Hematopoietic multipotent progenitor cell treated with erythropoietin and hydrocortisone succinate and interleukin-3 and kit ligand, for 8 days (in vitro differentiated cells): ENCODE measurements around the gene DCHS1.

Source experiments
- DNase-seq: peaks from one replicate; pipeline ENCODE4 v3.0.0-alpha.2; 2015

The DCHS1 gene

DNA sequence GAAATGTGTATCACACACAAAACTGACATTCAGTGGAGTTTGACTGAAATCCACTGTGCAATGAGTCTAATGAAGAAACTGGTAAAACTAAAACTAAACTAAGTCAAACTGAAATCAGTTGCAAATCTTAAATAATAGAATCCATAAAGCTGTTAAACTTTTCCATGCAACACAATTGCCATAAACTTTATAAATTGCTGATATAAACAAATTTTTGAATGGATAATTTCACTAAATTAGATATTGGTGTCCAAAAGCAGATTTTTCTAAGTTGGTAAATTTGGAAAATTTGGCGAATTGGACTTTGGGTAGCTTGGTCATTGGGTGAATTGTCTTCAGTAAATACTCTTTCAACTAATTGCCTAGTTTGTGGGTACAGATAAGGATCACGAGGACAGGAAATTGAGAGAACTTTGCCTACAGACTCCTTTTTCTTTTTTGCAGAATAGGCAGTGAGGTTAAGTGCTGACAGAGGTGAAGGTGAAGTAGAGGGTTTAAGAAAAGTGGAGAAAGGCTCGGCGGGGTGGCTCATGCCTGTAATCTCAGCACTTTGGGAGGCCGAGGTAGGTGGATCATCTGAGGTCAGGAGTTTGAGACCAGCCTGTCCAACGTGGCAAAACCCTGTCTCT, 14.7 kb upstream of the DCHS1 start:
- DNase-seq = no peak

DNA sequence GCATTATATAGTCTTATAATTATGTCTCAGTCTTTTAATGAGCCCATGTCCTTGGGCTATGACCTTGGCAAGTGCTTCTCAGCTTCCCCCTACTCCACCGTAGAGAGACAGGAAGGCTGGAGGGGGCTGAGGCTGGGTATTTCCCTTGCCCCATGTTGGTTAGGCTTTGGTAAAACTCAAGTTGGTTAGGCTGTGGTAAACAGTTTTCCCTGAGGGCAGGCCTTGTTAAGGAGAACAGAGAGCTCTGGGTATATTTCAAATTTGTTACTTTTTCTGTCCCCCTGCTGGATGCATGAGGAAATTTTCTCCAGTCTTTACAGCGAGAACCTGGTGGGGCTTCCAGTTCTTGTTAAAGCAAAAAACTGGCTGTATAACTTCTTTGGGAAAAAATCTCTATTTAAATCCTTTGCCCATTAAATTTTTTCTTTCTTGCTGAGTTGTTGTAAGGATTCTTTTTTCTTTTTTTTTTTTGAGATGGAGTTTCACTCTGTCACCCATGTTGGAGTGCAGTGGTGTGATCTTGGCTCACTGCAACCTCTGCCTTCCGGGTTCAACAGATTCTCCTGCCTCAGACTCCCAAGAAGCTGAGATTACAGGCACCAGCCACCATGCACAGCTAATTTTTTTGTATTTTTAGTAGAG, 12.2 kb upstream of the DCHS1 start:
- DNase-seq = peak; percentile 62

DNA sequence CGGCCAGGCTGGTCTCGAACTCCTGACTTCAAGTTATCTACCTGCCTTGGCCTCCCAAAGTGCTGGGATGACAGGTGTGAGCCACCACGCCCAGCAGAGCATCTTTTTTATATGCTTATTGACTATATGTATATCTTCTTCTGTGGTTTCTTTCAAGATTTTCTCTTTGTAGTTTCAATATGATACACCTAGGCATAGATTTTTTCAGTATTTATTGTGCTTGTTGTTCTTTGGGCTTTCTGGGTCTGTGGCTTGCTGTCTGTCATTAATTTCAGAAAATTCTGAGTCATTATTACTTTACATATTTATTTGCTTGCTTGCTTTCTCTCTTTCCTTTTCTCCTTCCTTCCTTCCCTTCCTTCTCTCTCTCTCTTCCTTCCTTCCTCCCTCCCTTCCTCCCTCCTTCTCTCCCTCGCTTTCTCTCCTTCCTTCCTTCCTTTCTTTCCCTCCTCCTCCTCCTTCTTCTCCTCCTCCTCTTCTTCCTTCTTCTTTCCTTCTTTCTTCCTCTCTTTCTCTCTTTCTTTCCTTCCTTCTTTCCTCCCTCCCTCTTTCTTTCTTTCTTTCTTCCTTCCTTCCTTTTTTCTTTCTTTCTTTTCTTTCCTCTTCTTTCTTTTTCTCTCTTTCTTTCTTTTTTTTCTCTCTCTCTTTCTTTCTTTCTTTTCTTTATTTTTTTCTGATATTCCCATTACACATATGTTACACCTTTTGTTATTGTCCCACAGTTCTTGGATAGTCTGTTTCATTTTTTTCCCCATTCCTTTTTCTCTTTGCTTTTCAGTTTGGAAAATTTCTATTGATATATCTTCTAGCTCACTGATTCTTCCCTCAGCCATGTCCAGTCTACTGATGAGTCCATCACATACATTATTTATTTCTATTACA, 10.9 kb upstream of the DCHS1 start:
- DNase-seq = no peak

DNA sequence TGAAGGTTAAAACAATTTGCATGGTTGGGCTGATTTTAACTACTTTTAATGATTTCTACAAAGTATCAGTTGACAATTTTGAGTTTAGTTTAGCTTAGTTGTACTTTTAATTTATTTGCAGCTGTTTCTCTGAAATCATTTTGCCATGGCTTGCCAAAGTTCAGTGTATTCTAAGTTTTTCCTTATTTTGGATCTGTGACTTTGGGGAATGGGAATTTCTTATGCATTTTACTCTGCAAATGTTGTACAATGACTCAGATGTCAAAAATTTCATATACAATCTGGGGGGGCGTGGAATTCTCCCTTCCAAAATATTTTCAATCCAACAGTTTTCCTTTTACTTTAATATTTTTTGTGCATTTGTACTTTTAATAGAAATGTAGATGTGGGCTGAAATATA, 8.9 kb upstream of the DCHS1 start:
- DNase-seq = no peak

DNA sequence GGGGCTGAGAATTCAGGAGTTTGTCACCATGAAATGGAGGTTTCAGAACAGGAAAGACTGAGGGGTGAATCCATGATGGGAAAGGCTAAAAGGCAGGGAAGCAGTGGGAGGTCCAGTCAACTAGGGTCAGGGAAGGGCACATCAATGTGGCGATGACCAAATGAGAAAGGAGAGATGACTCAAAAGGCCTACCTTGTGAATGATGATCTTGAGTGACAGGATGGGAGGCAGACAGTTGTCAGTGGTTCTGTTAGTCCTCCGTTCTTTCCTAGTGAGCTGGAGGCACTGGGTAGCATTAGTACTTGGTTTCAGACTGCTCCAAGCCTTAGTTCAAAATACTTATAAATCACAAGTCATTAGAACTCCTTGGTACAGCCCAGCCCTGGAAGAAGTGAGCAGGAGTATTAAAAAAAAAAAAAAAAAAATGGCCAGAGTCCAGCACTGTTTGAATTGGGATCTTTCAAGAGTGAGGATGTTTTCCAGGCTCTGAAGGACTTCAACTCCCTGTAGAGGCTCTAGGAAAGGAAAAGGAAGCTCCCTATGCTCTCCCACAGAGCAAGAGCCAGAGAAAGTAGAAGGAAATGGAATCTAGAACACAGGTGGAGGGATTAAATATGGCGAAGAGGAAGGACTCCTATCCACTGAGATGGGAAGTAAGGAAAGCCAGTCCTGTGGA, 8.3 kb upstream of the DCHS1 start:
- no peak for DNase-seq

DNA sequence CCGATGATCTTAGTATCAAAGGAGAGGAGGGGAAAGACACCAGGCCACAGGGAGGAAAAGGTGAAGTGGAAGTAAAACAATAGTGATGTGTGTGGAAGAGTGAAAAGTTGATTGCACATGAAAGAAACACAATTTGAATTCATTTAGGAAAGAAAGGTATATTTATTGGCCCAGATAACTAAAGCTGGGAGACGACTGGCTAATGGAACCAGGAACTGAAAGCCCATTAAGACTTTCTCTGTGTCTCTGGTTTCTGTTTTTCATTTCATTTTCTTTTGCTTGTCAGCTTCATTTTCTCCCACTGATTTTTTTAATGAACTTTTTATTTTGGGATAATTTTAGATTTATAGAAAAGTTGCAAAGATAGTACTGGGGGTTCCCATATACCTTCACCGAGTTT, 5.1 kb upstream of the DCHS1 start:
- DNase-seq = no peak

DNA sequence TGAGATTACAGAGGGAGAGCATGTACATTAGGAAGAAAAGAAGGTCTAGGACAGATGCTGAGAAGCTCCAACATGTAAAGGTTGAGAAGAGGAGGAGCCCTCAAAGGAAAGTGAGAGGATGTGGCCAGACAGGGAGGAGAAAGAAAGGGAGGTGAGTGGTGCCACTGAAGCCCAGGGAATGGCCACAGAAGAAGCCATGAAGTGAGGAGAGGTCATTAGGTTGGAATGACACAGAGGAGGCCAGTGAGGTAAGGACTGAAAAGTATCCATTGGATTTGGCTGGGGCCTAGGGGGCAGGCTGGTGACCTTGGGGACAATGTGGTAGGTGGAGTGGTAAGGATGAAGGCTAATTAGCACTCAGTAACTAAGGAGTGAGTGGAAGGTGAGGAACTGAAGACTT, 3.0 kb upstream of the DCHS1 start:
- no peak for DNase-seq

DNA sequence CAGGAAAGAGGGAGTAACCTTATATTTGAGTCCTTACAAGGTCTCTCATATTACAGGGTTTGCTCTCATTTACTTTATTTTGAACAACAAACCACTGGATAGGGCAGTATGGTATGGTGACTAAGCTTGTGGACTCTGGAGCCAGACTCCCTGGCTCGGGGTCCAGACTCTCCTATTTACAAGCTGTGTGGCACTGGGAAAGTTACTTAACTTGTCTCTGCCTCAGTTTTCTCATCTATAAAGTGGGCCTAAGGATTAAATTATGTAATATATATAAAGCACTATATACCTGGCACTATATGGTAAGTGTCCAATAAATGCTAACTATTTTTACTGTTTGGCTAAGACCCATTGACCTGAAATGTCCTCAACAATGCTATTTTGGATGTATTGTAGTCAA, 1.7 kb upstream of the DCHS1 start:
- DNase-seq = no peak

DNA sequence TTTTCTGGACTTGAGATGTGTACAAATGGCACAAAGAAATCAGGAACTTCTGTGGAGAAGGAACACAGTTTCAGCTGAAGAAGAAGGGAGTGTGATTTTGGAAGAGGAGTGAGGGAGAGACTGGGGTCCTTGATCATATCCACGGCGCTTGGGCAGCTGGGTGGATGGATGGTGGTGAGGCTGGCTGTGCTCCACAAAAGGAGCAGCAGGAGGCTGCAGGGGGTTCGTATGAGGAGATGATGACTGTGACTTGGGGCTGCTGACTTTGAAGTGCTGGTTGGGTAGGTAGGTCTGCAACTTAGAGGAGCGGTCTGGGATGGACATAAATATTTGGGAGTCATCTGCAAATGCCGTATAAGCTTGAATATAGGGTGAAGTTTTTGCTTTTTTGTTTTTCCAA, 1.3 kb upstream of the DCHS1 start:
- no peak for DNase-seq

DNA sequence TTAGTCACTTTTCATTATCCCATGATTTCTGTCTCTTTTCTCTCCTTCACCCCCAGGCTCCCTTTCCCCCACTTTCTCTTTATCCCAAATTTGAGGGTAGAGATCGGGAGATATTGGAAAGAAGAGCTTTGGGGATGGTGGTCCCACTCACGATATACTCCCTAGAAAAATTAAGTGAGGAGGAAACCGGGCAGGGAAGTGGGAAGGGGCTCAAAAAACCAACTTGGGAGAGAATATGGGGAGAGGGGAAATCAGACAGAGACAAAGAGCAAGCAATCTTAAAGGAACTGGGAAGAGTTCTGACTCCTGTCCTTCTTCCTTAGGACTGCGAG, 941 bp upstream of the DCHS1 start:
- no peak for DNase-seq

DNA sequence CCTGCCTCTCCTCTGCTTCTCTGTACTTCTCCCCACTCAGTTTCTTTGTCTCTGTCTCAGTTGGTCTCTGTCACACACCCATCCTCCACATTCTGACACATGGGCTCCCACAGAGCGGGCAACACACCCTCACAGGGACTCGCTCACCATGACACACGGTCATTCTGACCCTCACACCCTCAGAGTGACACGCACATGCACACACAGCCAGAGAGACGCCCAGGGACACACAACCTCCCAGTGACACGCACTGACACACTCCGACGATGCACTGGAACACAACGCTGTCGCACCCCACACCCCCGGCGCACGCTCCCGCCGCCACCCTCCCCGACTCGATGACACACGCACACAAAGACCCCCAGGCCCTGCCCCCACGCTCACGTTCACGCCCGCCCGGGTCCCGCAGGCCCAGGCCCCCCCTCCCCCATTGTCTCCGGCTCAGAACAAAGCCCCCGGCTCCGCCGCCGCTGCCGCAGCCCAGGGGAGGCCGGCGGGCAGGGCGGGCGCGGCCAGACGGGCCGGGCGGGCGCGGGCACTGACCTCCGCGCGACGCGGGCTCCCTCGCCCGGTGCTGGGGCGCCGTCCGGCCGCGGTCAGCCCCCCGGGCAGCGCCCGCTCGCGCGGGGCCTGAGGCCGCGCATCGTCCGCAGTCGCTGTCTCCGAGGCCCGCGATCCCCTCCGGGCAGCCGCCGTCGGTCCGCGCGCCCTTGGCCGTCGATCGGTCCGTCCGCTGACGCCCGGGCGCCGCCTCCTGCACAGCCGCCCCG, 404 bp downstream of the DCHS1 start:
- no peak for DNase-seq

DNA sequence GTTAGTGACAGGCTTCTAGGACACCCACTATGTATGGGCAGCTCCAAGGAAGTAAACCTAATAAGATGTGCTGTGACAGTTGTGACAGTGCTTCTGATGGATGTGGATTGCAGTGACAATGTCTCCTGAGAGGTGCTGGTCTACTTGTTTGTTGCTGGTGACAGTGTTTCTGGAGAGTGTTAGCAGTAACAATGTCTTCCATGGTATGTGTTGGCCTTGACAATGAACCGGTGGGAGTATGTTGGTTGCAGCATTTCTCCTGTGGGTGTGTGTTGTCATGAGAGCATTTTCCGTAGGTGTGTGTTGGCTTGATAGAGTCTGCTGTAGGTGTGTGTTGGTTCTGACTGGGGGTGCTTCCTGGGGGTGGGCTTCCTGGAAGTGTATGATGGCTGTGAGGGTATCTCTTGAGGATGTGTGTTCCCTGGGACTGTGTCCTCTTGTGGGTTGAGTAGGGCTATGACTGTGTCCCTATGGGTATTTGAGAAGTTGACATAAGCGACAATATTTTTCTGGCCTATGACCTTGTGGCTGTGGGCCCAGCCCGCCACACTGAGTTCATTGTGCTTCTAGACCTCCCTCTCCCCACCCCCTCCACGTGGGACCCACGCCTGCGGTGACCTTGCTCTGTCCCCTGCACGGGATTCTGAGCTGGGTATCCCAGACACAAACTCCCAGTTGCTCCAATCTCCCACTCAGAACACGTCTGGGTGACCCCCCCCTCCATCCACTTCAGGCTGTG, 1.2 kb downstream of the DCHS1 start:
- no peak for DNase-seq

DNA sequence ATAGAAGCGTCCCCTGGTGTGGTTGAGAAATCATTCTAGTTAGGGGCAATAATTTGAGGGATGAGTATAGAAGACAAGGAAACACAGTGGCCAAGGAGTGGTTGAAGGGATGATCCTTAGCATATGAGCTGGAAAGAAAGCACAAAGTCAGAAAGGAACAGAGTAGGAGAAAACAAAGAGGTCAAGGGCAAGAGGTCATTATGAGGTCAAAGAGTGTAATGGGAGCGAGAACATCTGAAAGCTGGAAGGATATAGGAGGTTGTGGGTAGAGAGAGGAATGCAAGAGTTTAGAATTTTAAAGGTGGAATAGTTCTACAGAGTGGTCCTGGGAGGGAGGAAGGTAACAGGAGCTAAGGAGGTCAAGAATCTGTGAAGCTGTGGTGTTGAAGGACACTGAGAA, 2.0 kb downstream of the DCHS1 start:
- DNase-seq = no peak

DNA sequence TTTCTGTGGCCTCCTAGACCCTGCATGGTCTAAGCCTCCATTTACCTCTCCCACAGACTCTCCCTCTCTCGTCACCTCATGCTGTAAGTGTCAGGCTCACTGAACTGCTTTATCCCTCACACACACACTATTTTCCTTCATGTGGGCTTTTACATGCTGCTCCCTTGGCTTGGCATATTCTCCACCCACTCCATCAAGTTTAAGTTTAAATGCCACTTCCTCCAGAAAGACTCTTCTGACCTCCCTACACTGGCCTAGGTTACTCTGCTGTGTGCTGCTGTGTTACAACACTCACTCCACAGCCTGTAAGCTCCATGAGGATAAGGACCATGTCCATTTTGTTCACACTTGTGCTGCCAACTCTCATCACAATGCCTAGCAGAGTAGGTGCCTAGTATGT, 2.5 kb downstream of the DCHS1 start:
- no peak for DNase-seq

DNA sequence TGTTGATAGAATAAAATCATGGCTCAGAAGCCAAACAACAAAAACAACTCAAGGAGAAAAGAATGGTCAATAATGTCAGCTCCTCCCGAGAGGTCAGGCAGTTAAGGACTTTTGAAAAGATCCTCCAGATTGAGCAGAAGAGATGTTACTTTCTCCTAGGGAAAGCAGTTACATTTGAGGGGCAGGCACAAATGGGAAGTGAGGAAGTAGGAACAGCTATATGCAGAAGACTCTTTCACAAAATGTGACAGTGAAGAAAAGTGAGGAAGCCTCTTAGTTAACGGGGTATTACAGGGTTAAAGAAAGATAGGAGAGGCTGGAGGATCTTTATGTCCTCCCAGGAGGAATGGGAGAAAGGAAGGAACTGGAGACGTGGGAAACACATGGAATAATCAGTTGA, 3.4 kb downstream of the DCHS1 start:
- DNase-seq = no peak

DNA sequence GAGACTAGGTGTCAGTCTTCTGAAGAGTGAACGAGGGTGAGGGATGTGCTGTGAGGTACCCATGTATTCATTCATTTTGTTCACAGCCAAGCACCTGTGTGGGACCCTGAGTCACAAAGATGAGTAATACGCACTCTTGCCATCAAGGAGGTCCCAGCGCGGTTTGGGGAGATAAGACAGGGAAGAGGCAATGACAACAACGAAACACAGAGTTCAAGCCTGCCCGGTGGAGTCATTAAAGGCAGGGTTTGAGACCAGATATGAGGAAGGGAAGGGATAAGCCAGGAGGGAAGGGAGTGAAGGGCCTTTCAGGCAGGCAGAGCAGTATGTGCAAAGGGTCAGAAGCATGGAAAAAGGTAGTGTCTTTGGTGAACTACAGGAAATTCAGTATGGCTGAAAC, 4.6 kb downstream of the DCHS1 start:
- no peak for DNase-seq

DNA sequence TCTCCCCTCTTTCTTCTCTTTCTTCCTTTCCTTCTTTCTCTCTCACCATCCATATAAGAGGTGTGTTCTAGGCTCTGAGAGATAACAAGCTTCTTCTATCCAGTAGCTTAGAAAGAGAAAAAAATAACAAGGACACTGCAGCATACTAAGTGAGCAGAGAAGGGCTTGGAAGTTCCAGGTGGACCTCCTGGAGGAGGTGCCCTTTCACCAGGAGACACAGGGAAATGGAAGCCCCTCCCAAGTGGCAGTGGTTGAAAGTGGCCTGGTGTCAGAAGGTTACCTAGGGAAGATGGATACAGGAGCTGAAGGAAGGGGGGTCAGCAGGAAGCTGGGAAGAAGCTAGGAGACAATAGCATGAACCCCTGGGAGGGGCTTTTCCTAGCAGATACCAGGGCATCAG, 5.5 kb downstream of the DCHS1 start:
- DNase-seq = no peak

DNA sequence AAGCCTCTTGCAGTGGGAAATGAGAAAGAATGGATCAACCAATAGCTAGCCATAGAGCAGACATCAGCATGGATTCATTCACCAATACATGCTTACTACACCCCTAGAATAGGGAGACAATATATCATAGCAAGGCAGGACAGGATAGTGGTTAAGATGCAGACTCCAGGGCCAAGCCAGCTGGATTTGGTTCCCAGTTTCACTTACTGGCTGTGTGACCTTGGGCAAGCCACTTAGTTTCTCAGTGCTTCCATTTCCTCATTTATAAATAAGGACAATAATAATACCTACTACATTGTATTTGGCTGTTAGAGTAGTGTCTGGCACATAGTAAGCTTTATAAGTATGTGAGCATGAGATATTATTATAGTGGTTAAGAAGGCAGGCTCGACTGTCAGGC, 7.1 kb downstream of the DCHS1 start:
- no peak for DNase-seq

DNA sequence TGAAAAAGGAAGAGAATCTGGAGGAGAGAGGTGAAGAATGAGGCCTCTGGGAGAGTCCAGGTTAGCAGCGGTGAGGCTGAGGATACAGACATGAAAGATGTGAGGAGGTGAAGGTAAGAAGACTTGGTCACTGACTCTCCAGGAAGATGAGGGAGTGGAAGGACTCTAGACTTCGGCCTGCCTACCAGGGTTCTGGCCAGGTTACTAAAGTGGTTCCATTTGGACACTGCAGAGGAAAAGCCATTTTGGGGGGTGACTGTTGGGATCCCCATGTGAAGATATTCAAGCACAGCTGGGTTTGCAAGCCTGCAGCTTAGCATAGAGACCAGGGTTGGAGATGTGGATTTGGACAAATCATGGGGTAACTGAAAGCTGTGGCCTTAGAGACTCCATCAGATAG, 7.8 kb downstream of the DCHS1 start:
- no peak for DNase-seq

DNA sequence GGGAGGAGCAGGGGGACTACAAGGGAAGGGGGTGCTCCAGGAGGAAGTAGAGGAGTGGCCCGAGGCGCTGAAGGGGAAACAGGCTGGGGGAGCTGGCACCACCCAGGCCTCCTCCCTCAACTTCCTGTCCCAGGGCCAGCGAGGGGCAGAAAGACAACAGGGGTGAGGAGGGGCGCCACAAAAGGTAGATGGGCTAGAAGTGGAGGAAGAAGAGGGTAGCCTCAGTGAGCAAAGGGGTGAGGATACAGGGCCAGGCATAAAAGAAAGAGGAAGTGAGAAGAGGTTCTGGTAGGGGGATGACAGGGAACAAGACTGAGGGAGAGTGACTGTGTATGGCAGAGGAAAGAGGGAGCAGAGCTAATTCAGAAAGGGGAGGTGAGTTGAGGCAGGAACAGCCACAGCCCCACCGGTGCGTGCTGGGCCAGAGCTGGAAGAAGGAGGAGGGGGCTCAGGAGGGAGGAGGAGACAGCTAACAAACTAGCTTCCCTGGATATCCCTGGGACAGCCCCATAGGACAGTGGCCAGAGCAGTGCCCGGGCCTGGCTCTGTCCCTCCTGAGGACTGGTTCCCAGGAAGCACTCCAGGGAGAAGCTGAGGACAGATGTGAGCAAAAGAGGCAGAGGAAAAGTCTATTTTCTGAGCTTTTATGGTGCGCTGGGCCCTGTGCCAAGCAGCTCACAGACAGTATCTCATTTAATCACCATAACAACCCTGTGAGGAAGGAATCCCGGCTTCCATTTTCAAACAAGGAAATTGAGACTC, 8.5 kb downstream of the DCHS1 start:
- DNase-seq = no peak

DNA sequence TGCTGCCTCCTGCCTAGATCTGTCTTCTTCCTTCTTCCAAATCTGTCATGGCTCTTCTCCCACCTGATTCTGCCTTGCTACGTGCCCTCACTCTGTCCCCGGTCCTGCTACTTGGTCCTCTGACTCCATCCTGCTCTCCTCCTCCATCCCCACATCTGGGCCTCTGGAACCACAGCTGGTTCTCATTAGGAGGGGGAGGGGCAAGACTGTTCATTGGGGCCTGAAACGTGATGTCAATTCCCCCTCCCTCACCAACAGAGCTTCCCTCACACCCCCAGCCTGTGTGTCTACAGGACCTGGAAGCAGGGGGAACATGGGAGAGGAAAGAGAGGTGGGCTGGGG, 9.1 kb downstream of the DCHS1 start:
- DNase-seq = no peak

DNA sequence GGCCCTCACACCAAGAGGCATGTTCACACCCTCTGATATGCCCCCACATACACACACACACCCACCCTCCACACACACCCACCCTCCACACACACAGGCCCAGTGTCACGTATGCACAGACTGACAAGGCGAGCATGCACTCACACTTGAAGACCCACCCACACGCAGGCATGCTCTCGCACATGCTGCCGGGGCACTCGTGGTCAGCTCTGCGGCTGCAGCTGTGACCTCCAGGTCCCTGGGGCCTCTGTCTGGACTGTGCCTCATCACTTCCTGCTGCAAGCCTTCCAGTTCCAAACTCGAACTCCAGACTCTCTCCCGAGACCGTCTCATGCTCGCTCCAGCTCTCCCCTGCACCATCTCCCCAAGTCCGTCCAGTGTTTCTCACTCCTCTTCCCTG, 9.5 kb downstream of the DCHS1 start:
- DNase-seq = no peak
